Cardiac muscle cell (in vitro differentiated cells and primary cell): ENCODE measurements around the gene COL5A1. TPM values are rescaled to one million over a fixed set of nuclear protein-coding genes. Genes with fewer than 3 reads are reported as not detected.
A peak's percentile ranks its signal among the peaks of the same experiment; 100 is the strongest.

Experiments
- DNase-seq, 2 donors: peaks; one replicate each; pipeline versions ENCODE4 v3.0.0 to v3.0.0-alpha.2; 2010 to 2017; ENCODE audit warnings: low read depth in 1 of 2, low spot score in 1 of 2
- H3K27ac ChIP-seq: fragments of 200-600 bp; sonication (generic); 2 replicates; pipeline ENCODE4 v1.5.1; 2016
- H3K27me3 ChIP-seq: fragments of 200-600 bp; sonication (generic); 2 replicates; pipeline ENCODE4 v1.6.0; 2016; ENCODE audit warnings: control low read depth
- H3K36me3 ChIP-seq: fragments of 200-600 bp; sonication (generic); 2 replicates; pipeline ENCODE4 v1.5.1; 2016; ENCODE audit warnings: control low read depth
- H3K4me1 ChIP-seq: fragments of 200-600 bp; sonication (generic); 2 replicates; pipeline ENCODE4 v1.8.1; 2017; ENCODE audit warnings: low read depth, mild to moderate bottlenecking, mixed run types
- H3K4me3 ChIP-seq: fragments of 200-600 bp; sonication (generic); 2 replicates; pipeline ENCODE4 v1.5.1; 2016; ENCODE audit warnings: mild to moderate bottlenecking
- H3K9me3 ChIP-seq: fragments of 200-600 bp; sonication (generic); 2 replicates; pipeline ENCODE4 v1.5.1; 2017; ENCODE audit warnings: low read depth, mild to moderate bottlenecking, control low read depth
- CTCF ChIP-seq: IDR thresholded peaks from 2 replicates; pipeline ENCODE4 v1.5.1; 2012; ENCODE audit warnings: low read depth, mild to moderate bottlenecking, low read length
- polyA plus RNA-seq: library from polyadenylated mRNA; unstranded; fragments of >200 nt; fragmentation: Nextera tagmentation; extraction: Ambion mirVana; gene quantifications from 2 replicates; pipeline ENCODE4 v1.2.1, GENCODE V29; 2016
- total RNA-seq: library from RNA; depleted of rRNA; stranded (reverse); fragments of >200 nt; gene quantifications from 2 replicates; pipeline ENCODE4 v1.2.3, GENCODE V29; 2016

The COL5A1 gene
- total and polyA plus RNA-seq, 2 experiments from 2014 or later, result 34.5 to 129 TPM

GRCh38 chr9:134738869-134739659 is 97.5 kb downstream of the COL5A1 start:
- TF ChIP-seq CTCF, result peak; percentile 82
- Histone ChIP-seq H3K27me3 (no peaks in the 10 kb centered on the region), H3K36me3 (no peaks in the 10 kb centered on the region), H3K27ac (no peak overlapping the region), H3K9me3 (no peaks in the 10 kb centered on the region), H3K4me3 (no peak overlapping the region), H3K4me1 (no peaks in the 10 kb centered on the region)
- peak; percentile 64 to 80 for DNase-seq

- Histone ChIP-seq H3K4me1 (no peaks in the 10 kb centered on the region), H3K27me3 (no peaks in the 10 kb centered on the region), H3K4me3 (no peak overlapping the region), H3K27ac (no peak overlapping the region), H3K9me3 (no peaks in the 10 kb centered on the region), H3K36me3 (no peaks in the 10 kb centered on the region)
- TF ChIP-seq CTCF, result no peak
- DNase-seq, result no peak
Measured at GRCh38 chr9:134739660-134739968, 98.0 kb downstream of the COL5A1 start.

- Histone ChIP-seq H3K27me3 (no peaks in the 10 kb centered on the region), H3K9me3 (no peaks in the 10 kb centered on the region), H3K27ac (no peak overlapping the region), H3K36me3 (no peaks in the 10 kb centered on the region), H3K4me3 (no peak overlapping the region), H3K4me1 (no peaks in the 10 kb centered on the region)
- no peak for DNase-seq
- TF ChIP-seq CTCF, result no peak
Measured at GRCh38 chr9:134740071-134740470, 98.5 kb downstream of the COL5A1 start.

- DNase-seq, result no peak
- Histone ChIP-seq H3K27ac (no peak overlapping the region), H3K36me3 (no peaks in the 10 kb centered on the region), H3K27me3 (no peaks in the 10 kb centered on the region), H3K9me3 (no peaks in the 10 kb centered on the region), H3K4me3 (no peak overlapping the region), H3K4me1 (no peaks in the 10 kb centered on the region)
- no peak for TF ChIP-seq CTCF
Measured at GRCh38 chr9:134741846-134742245, 100.2 kb downstream of the COL5A1 start.

- DNase-seq, result no peak
- Histone ChIP-seq H3K4me3 (no peak overlapping the region), H3K9me3 (no peaks in the 10 kb centered on the region), H3K4me1 (no peaks in the 10 kb centered on the region), H3K36me3 (peaks cover 2% of the 10 kb centered on the region), H3K27ac (no peak overlapping the region), H3K27me3 (no peaks in the 10 kb centered on the region)
- TF ChIP-seq CTCF, result no peak
Measured at GRCh38 chr9:134742822-134743535, 101.4 kb downstream of the COL5A1 start.
